Esophagus squamous epithelium (tissue), 5 donors: ENCODE measurements around the gene ABHD5. TPM values are rescaled to one million over a fixed set of nuclear protein-coding genes. Genes with fewer than 3 reads are reported as not detected.

Experiments used
- DNase-seq: peaks from one replicate; lab custom pipeline; 2025; lab: John Stamatoyannopoulos, UW
- H3K27ac ChIP-seq, 4 donors: fragments of 200-600 bp; sonication (generic); one replicate each; pipeline ENCODE4 v1.5.1; 2016 to 2019; ENCODE audit warnings: mild to moderate bottlenecking in 1 of 4
- H3K27me3 ChIP-seq, 4 donors: fragments of 200-600 bp; sonication (generic); 1 replicate in 3 of 4; 2 replicates in 1 of 4; pipeline versions ENCODE4 v1.5.1 to v1.6.0; 2017 to 2021; ENCODE audit warnings: antibody characterized with exemption in 1 of 4
- H3K36me3 ChIP-seq, 3 donors: fragments of 200-600 bp; sonication (generic); one replicate each; pipeline ENCODE4 v1.5.1; 2016 to 2019
- H3K4me1 ChIP-seq, 3 donors: fragments of 200-600 bp; sonication (generic); one replicate each; pipeline ENCODE4 v1.5.1; 2017 to 2019
- H3K4me3 ChIP-seq, 4 donors: fragments of 200-600 bp; sonication (generic); 1 replicate in 3 of 4; 2 replicates in 1 of 4; pipeline ENCODE4 v1.5.1; 2016 to 2019; ENCODE audit warnings: mild to moderate bottlenecking in 2 of 4, moderate library complexity in 1 of 4
- H3K9me3 ChIP-seq, 3 donors: fragments of 200-600 bp; sonication (generic); one replicate each; pipeline ENCODE4 v1.5.1; 2016 to 2019
- CTCF ChIP-seq, 6 experiments: fragments of 450-650 bp in 4 of 6; fragments of 200-600 bp in 2 of 6; sonication (generic) in 2 of 6; IDR thresholded peaks; one replicate each; pipeline ENCODE4 v1.5.1; 2016 to 2019; ENCODE audit warnings: antibody characterized with exemption in 6 of 6, mild to moderate bottlenecking in 4 of 6, moderate library complexity in 4 of 6
- POLR2A ChIP-seq, 4 donors: fragments of 450-650 bp; IDR thresholded peaks; one replicate each; pipeline ENCODE4 v1.6.1; 2017; ENCODE audit warnings: antibody characterized with exemption in 4 of 4, mild to moderate bottlenecking in 4 of 4, moderate library complexity in 3 of 4
- WGBS, 2 donors: methylation state at CpG; one replicate each; pipeline ENCODE4 v1.1.5; 2018; 5-methylcytosine and 5-hydroxymethylcytosine counted together
- intact Hi-C: fragments of 100-400 bp; cut with DNase I; formaldehyde crosslinking; loops from one replicate; pipeline ENCODE4 v1.15.0; 2022
- total RNA-seq, 4 donors: library from RNA; depleted of rRNA; stranded (reverse); fragments of >200 nt; gene quantifications; one replicate each; pipeline ENCODE4 v1.1.0, GENCODE V29; 2016
- donor health status: DM: yes; HTN: yes; CAD: no.

Gene ABHD5
- total RNA-seq, 4 donors from 2014 or later = 28.3 to 38.1 (median 36.0) TPM

GRCh38 chr3:43688245-43688650, 2.5 kb upstream of the ABHD5 start:
- no peaks in the 10 kb centered on the region for H3K9me3 ChIP-seq
- no peak overlapping the region for H3K4me3 ChIP-seq
- TF ChIP-seq POLR2A (IDR thresholded peaks at IDR 0.05) (no peak), CTCF (IDR thresholded peaks at IDR 0.05) (no peak)
- no peaks in the 10 kb centered on the region for H3K27me3 ChIP-seq
- 92 to 93% methylated on average over 2 to 4 of the region's 4 CpGs for WGBS, 2 donors
- H3K4me1 ChIP-seq = peaks cover 0 to 34% (median 9%) of the 10 kb centered on the region in 3 donors
- no peak overlapping the region for H3K27ac ChIP-seq
- no peak for DNase-seq
- intact Hi-C loops = no loop called here
- H3K36me3 ChIP-seq = no peaks in the 10 kb centered on the region

- no peaks in the 10 kb centered on the region for H3K9me3 ChIP-seq
- intact Hi-C loops = no loop called here
- no peak for TF ChIP-seq CTCF (IDR thresholded peaks at IDR 0.05)
- H3K27ac ChIP-seq = peak overlapping the region in 1 of 4 donors; percentile 96
- no peaks in the 10 kb centered on the region for H3K27me3 ChIP-seq
- peaks cover 0 to 43% (median 10%) of the 10 kb centered on the region in 3 donors for H3K4me1 ChIP-seq
- DNase-seq = no peak
- 74 to 83% methylated on average over 2 of the region's 2 CpGs for WGBS, 2 donors
- no peaks in the 10 kb centered on the region for H3K36me3 ChIP-seq
- no peak overlapping the region for H3K4me3 ChIP-seq
These were observed 1.6 kb upstream of the ABHD5 start for GRCh38 chr3:43689166-43689565.

GRCh38 chr3:43689766-43690399, 855 bp upstream of the ABHD5 start:
- no peak for DNase-seq
- no peak for TF ChIP-seq CTCF (IDR thresholded peaks at IDR 0.05)
- no peak for TF ChIP-seq POLR2A (IDR thresholded peaks at IDR 0.05)
- intact Hi-C loops = no loop called here
- Histone ChIP-seq H3K9me3 (no peaks in the 10 kb centered on the region), H3K4me3 (peak overlapping the region; percentile 71 to 99 (median 80)), H3K27me3 (no peaks in the 10 kb centered on the region), H3K36me3 (no peaks in the 10 kb centered on the region), H3K27ac (peak overlapping the region; percentile 92 to 99 (median 95)), H3K4me1 (peaks cover 0 to 50% (median 12%) of the 10 kb centered on the region in 3 donors)
- WGBS, 2 donors = 10 to 21% methylated on average over 22 to 24 of the region's 26 CpGs

- Histone ChIP-seq H3K36me3 (no peaks in the 10 kb centered on the region), H3K4me1 (peaks cover 0 to 65% (median 21%) of the 10 kb centered on the region in 3 donors), H3K9me3 (no peaks in the 10 kb centered on the region), H3K27ac (peak overlapping the region; percentile 92 to 99 (median 95)), H3K27me3 (no peaks in the 10 kb centered on the region), H3K4me3 (peak overlapping the region; percentile 71 to 99 (median 80))
- WGBS, 2 donors = 2% methylated on average over 6 to 13 of the region's 72 CpGs
- intact Hi-C loops = no loop called here
- TF ChIP-seq CTCF (IDR thresholded peaks at IDR 0.05) (no peak), POLR2A (IDR thresholded peaks at IDR 0.05) (no peak)
- no peak for DNase-seq
These were observed 620 bp downstream of the ABHD5 start for GRCh38 chr3:43691120-43691995.
